KMS-11 (cell line): ENCODE data around the gene FAM120B.

Experiments
- H2AFZ ChIP-seq: fragments of 200-600 bp; sonication (generic); 2 replicates; pipeline ENCODE4 v1.6.1; 2016; ENCODE audit warnings: antibody characterized with exemption, mixed run types, low read depth
- H3K27ac ChIP-seq: fragments of 200-600 bp; sonication (generic); 2 replicates; pipeline ENCODE4 v1.6.1; 2016; ENCODE audit warnings: mild to moderate bottlenecking, mixed run types
- H3K27me3 ChIP-seq: fragments of 200-600 bp; sonication (generic); 2 replicates; pipeline ENCODE4 v1.6.1; 2017; ENCODE audit warnings: mild to moderate bottlenecking, low read depth, mixed run types, moderate library complexity; ENCODE audit not compliant: insufficient read depth
- H3K36me3 ChIP-seq: fragments of 200-600 bp; sonication (generic); 2 replicates; pipeline ENCODE4 v1.6.1; 2017; ENCODE audit warnings: mild to moderate bottlenecking, mixed run types; ENCODE audit not compliant: insufficient read depth
- H3K4me1 ChIP-seq: fragments of 200-600 bp; sonication (generic); 2 replicates; pipeline ENCODE4 v1.6.1; 2016; ENCODE audit warnings: mild to moderate bottlenecking, low read depth, mixed run types; ENCODE audit not compliant: poor library complexity, severe bottlenecking
- H3K4me2 ChIP-seq: fragments of 200-600 bp; sonication (generic); 2 replicates; pipeline ENCODE4 v1.7.0; 2016; ENCODE audit warnings: mild to moderate bottlenecking, mixed run types
- H3K4me3 ChIP-seq: fragments of 200-600 bp; sonication (generic); IDR thresholded peaks from 2 replicates; pipeline ENCODE4 v1.6.1; 2017; ENCODE audit warnings: low read depth, low read length, mixed read lengths; ENCODE audit not compliant: insufficient read depth
- H3K79me2 ChIP-seq: fragments of 200-600 bp; sonication (generic); 2 replicates; pipeline ENCODE4 v1.6.1; 2016; ENCODE audit warnings: low read depth, mixed run types; ENCODE audit not compliant: insufficient read depth
- H3K9ac ChIP-seq: fragments of 200-600 bp; sonication (generic); 2 replicates; pipeline ENCODE4 v1.6.1; 2016; ENCODE audit warnings: mild to moderate bottlenecking, mixed run types
- H4K20me1 ChIP-seq: fragments of 200-600 bp; sonication (generic); 2 replicates; pipeline ENCODE4 v1.6.1; 2016; ENCODE audit warnings: mild to moderate bottlenecking, mixed run types; ENCODE audit not compliant: insufficient read depth
- TF ChIP-seq, protein P1 (sequence below): fragments of 200-600 bp; sonication (generic); conservative IDR thresholded peaks from 2 replicates; pipeline ENCODE4 v1.6.1; 2017; ENCODE audit warnings: low read depth, mild to moderate bottlenecking, antibody characterized with exemption, low read length, moderate library complexity, mixed read lengths

The FAM120B gene

GRCh38 chr6:170271771-170272314, 34.7 kb upstream of the FAM120B start:
- Histone ChIP-seq H3K79me2 (no peaks in the 10 kb centered on the region), H3K27ac (no peak overlapping the region), H3K4me1 (no peaks in the 10 kb centered on the region), H3K27me3 (peaks cover 40% of the 10 kb centered on the region), H3K4me3 (no peak overlapping the region), H3K4me2 (no peak overlapping the region), H3K9ac (no peak overlapping the region), H4K20me1 (no peaks in the 10 kb centered on the region), H3K36me3 (no peaks in the 10 kb centered on the region), H2AFZ (no peak overlapping the region)
- TF ChIP-seq, protein P1, sequence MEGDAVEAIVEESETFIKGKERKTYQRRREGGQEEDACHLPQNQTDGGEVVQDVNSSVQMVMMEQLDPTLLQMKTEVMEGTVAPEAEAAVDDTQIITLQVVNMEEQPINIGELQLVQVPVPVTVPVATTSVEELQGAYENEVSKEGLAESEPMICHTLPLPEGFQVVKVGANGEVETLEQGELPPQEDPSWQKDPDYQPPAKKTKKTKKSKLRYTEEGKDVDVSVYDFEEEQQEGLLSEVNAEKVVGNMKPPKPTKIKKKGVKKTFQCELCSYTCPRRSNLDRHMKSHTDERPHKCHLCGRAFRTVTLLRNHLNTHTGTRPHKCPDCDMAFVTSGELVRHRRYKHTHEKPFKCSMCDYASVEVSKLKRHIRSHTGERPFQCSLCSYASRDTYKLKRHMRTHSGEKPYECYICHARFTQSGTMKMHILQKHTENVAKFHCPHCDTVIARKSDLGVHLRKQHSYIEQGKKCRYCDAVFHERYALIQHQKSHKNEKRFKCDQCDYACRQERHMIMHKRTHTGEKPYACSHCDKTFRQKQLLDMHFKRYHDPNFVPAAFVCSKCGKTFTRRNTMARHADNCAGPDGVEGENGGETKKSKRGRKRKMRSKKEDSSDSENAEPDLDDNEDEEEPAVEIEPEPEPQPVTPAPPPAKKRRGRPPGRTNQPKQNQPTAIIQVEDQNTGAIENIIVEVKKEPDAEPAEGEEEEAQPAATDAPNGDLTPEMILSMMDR, result no peak

GRCh38 chr6:170272341-170273065, 34.1 kb upstream of the FAM120B start:
- Histone ChIP-seq H3K36me3 (no peaks in the 10 kb centered on the region), H4K20me1 (no peaks in the 10 kb centered on the region), H2AFZ (no peak overlapping the region), H3K27ac (no peak overlapping the region), H3K27me3 (peaks cover 40% of the 10 kb centered on the region), H3K4me2 (no peak overlapping the region), H3K9ac (no peak overlapping the region), H3K79me2 (no peaks in the 10 kb centered on the region), H3K4me1 (no peaks in the 10 kb centered on the region), H3K4me3 (no peak overlapping the region)
- TF ChIP-seq, protein P1, result no peak

- Histone ChIP-seq H3K27me3 (peaks cover 40% of the 10 kb centered on the region), H2AFZ (no peak overlapping the region), H3K36me3 (no peaks in the 10 kb centered on the region), H4K20me1 (no peaks in the 10 kb centered on the region), H3K27ac (no peak overlapping the region), H3K9ac (no peak overlapping the region), H3K4me3 (no peak overlapping the region), H3K79me2 (no peaks in the 10 kb centered on the region), H3K4me2 (no peak overlapping the region), H3K4me1 (no peaks in the 10 kb centered on the region)
- TF ChIP-seq, protein P1, result no peak
Observed at GRCh38 chr6:170273191-170273590, 33.4 kb upstream of the FAM120B start.

DNA sequence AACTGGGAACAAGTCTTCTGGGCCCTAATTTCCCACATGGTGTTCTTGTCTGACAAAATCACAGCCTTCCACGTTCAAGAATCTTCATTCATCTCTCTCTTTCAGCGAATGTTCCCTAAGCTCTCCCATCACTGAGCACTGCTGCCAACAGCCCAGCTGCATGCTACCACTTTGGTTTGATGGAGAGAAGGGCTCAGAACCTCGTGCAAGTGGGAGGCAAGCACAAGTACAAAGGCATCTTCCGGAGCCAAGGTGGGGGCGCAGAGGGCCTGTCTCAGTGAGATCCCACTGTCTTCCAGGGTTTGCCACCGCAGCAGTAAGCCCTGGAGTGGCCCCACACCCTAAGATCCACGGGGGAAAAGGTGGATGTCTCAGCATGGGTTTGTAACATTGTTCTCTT, 32.9 kb upstream of the FAM120B start:
- H3K36me3 ChIP-seq, result no peaks in the 10 kb centered on the region
- no peak overlapping the region for H3K9ac ChIP-seq
- peaks cover 45% of the 10 kb centered on the region for H3K27me3 ChIP-seq
- H4K20me1 ChIP-seq, result no peaks in the 10 kb centered on the region
- no peak overlapping the region for H3K4me2 ChIP-seq
- TF ChIP-seq, protein P1, result no peak
- no peak overlapping the region for H2AFZ ChIP-seq
- H3K79me2 ChIP-seq, result no peaks in the 10 kb centered on the region
- H3K4me3 ChIP-seq, result no peak overlapping the region
- no peaks in the 10 kb centered on the region for H3K4me1 ChIP-seq
- no peak overlapping the region for H3K27ac ChIP-seq
